HCEC 1CT (cell line): Measurements from ENCODE around the gene CUX1.

Experiments used
- DNase-seq: peaks from one replicate; pipeline ENCODE4 v3.0.0-alpha.2; 2017

CUX1 gene

DNA sequence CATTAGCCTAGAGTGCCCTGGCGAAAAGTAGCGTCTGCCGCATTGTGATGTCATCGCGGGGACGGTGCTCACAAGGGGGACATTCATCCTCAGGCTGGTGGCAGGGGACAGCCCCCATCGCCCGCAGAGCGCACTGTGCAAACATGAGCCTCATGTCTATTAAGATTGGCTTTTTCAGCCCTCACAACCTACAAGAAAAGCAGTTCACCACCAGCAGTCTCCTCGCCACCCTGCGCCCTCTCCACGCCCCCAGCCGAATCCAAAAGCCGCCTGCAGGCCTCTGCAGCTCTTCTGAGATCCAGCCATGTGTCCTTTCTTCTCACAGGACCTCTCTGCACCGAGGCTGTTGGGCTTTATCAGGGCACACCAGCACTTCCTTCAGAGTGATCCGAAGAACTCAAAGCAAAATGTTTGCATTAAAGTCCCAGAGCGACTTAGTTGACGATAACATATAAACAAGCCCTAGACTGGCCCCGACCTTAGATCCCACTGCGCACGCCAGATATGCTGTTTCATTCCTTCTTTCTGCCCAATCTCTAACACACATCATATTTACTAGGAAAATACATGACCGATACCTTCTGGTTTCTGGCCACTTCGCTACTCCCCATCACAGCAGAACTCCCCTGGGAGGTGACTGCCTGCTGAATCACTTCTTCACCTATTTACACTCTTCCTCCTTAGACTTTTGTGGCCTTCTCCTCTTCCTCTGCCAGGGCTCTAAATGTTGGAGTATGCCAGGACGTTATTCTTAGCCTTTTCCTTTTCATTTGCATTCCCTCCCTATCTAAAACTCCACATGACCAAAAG lies 263.2 kb downstream of the CUX1 start:
- DNase-seq, result no peak

DNA sequence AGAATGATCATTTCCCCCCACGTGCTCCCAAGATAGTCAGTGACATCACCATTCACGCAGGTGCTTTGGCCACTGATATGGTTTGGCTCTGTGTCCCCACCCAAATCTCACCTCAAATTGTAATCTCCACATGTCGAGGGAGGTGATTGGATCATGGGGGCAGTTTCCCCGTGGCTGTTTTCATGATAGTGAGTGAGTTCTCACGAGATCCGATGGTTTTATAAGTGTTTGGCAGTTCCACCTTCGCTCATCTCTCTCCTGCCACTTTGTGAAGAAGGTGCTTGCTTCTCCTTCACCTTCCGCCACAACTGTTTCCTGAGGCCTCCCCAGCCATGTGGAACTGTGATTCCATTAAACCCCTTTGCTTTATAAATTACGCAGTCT lies 263.8 kb downstream of the CUX1 start:
- no peak for DNase-seq

DNA sequence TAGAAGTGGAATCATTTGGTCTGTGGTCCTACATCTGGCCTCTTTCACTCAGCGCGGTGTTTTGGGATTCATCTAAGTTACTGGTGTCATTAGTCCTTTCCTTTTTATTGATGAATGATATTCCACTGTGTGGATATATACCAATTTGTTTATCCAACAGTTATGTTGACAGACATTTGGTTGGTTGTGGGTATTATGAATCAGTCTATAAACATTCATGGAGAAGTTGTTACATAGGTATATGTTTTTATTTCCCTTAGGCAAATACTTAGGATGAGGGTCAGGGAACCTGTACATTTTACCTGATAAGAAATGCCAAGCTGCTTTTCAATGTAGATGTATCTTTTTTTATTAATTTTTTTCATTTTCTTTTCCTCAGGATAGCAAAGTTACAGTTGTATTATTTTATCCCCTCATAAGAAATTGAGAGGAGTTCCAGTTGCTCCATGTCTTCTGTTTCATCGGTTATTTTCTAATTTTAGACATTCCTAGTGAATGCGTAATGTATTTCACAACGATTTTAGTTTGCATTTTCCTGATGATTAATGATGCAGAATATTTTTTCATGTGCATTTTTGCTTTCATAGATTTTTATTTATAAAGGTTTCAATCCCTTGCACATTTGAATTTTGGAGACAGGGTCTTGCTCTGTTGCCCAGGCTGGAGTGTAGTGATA lies 265.4 kb downstream of the CUX1 start:
- peak; percentile 71 for DNase-seq

DNA sequence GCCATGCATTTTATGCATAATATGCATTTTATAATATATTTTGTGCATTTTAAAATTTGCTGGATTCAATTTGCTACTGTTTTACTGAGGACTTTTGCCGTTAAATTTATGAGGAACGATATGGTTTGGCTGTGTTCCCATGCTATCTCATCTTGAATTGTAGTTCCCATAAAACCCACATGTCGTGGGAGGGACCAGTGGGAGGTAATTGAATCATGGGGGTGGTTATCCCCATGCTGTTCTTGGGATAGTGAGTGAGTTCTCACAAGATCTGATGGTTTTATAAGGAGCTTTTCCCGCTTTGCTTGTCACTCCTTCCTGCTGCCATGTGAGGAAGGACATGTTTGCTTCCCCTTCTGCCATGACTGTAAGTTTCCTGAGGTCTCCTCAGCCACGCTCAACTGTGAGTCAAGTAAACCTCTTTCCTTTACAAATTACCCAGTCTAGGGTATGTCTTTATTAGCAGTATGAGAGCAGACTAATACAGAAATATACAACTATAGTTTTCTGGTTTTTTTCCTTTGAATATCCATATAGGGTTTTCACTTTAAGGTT lies 267.9 kb downstream of the CUX1 start:
- no peak for DNase-seq

DNA sequence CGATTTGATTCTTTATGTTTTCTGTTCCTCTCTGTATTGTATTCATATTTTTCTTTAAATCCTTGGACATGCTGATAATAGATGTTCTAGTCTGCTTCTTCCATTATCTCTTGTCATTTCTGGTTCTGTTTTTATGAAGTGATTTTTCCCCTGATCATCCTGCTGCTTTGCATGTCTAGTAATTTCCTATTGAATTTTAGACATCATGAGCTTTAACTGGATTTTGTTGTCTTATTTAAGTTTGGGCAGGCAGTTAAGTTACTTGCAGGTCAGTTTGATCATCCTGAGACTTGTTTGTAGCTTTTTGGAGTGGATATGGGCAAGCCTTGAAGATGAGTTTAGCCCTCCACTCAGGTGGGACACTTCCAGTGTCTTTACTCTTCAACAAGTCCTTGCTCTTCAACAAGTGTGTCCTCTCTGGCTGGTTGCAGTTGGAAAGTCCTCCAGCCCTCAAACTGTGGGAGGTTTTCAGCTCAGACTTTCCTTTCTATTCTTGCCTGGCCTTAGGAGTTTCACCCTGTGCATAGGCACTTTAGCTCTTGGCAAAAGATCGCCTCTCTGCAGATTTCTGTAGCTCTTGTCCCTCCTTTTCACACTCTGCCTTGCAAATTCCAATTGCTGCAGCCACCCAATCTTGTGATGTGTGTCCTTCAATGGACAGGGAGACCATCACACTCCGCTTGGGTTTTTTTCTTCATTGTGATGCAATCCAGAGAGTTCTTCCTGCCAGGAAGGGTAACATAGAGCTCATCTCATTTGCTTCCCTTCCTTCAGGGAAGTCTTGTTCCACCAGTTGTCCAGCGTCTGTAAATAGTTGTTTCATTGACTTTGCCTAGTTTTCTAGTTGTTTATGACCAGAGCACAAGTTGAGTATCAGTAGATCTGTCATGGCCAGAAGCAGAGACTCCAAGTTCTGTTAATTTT lies 272.0 kb downstream of the CUX1 start:
- DNase-seq, result no peak

DNA sequence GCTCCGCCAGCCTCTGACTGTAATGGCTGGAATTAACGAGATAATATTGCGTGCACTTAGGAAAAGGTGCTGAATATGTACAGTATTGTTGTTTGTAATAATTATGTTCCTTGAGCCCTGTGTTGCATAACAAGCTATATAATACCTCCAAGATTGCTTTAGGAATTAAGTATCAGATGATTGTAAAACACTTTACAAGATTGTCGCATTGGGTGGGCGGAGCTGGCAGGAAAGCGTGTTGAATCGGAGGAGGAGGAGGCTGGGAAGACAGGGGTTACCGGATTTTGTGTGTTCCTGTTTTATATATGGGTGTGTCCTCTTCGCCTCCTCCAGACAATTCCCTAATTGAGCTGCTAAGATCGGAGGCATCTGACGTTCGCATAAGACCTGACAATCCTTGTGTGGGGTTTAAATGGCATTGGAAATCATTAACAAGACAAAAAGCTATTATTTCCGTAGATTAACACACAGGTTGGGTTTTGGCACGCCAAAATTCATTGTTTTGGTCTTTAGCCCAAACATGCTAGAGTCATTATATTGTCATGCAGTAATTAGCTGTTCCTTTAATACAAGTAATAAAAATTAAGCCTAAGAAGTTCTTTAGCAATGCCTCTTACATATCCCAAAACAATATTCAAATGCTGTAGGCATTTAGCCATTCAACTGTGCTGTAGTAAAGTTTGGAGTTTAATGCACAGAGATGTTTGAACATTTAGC lies 276.3 kb downstream of the CUX1 start:
- no peak for DNase-seq

DNA sequence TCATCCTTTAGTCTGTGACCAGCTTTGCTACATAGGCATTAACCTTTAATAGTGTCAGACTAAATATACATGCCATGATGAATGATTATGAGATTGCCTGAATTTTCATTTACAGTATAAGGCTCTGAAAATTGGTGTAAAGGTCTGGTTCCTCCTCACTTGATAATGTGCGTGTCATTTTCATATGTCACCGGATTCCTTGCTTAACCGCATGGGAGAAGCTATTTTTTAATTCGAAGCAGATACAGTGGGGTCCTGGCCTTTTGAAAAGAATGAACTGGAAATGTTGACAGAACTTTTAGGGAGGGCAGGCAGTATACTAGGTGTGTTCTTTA lies 276.9 kb downstream of the CUX1 start:
- DNase-seq, result no peak

DNA sequence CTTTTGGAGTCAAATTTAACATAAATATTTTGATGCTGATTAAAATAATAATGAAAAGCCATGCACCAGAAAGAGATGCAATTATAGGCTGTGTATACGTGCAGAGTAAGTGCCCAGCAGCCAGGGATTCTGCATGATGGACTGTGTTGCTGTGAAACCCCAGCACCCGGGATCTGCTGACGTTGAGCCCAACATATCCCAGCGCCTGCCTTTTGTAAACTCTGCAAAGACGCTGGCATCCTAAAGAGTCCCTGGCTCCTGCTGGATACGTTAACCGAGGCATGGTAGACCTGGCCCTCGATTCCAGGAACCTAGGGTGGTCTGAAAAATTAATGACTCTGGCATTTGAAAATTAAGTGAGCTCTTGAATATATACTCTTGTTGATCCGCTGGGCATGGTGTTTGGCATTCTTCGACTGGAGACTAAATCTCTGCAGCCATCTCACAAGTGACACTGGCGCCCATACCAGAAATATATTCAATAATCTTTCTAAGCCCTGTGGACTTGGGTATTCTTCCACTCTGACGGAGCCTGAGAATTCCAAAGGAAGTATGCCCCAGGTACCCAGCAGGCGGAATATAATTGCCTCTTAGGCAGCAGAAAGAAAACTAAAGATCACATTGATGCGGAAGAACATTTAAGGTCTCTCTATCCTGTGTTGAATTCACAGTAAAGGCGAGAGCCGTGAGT lies 278.0 kb downstream of the CUX1 start:
- DNase-seq, result no peak

DNA sequence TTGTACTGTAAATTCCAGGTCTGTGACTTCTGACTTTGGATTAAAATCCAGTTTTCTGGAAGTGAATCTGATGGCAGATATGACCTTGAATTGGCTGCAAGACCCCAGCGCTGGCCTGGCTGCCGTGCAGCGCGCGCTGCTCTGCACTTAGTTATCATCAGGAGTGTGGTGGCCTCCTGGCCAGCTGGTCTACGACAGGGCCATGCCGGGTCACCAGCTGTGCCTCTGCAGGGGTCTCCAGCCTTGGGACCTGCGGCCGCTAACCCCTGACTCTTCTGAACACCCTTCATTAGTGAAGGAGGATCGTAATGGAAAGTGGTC lies 278.5 kb downstream of the CUX1 start:
- DNase-seq, result no peak

DNA sequence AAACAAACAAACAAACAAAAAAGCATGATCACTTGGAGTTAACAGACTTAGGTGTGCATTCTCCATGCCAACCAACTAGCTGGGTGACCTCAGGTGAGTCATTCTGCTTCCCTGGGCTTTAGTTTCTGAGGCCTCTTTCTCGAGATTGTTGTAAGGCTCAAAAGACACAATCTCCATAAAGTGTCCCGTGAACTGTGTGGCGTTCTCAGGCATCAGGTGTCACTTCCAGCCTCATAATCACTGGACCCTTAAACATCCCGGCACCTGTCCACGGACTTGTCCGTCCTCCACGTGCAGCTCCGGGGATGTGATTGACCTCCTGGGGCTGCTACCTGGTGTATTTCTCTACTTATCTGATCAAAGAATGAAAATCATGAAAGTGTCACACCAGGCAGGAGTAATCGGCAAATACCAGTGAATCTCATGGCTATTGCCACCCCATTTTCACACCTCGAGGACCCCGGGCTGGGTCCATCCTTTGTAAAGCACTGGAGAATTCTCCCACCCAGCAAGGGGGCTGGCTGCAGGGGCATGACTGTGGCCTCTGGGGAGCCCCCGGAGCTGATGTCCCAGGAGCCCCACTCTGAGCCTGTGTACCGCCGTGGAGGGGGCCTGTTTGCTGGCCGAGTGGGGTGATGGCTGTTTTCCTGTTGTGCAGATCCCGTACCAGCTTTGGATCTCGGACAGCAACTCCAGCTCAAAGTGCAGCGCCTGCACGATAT lies 279.4 kb downstream of the CUX1 start:
- DNase-seq, result no peak

DNA sequence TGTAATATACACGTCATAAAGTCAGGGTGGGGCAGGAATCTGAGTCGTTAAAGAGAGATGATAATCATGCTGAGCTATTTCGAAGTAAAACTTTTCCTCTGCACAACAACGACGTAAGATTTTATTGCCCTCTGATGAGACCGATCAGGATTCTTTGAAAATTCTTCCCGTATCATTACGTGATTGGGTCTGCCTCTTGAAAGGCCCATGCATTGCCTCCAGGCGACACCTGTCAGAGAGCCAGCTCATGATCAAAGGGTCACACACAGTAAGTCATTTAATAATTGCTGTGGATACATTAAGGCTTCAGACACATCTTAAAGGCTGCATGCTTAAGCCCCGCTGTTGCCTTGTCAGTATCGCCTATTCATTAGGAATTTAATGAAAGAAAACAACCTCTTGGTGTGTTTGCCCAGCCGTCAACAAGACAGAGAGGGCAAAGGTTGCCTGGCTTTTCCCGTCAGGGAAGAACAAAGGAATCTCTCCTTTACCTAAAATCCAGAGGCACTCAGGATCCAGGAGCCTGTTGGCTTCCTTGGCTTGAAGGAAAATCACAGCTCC lies 280.3 kb downstream of the CUX1 start:
- DNase-seq, result no peak

DNA sequence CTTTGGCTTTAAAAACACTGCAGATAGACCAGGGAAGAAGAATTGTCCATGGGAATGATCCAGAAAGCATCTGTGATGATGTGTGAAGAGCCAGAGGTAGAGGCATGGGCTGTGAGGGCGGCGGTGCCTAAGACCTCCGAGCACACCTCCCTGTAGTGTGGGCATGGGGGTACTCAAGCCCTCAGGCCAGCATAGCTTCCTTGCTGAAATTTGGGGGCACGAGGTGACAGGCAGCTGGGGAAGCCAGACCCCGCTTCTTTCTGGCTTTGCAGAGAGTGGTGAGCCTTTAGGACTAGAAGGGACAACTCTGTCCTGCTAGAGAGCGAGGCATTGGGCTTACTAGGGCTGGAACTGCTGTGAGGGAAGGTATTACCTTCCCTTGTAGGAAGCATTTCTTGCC lies 281.6 kb downstream of the CUX1 start:
- no peak for DNase-seq

DNA sequence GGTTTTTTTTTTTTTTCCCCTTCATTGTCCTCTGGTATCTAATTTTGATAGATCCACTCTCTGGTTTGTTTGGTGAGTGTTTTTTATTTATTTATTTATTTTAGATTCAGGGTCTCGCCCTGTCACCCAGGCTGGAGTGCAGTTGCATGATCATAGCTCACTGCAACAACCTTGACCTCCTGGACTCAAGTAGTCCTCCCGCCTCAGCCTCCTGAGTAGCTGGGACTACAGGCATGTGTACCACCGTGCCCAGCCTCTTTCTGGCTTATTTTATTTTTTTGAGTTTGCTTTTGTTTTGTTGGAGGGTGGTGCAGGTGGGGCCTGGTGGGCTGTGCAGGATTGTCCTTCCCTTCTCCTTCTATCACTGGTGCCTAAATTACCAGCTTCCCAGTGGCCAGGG lies 282.0 kb downstream of the CUX1 start:
- DNase-seq, result no peak

DNA sequence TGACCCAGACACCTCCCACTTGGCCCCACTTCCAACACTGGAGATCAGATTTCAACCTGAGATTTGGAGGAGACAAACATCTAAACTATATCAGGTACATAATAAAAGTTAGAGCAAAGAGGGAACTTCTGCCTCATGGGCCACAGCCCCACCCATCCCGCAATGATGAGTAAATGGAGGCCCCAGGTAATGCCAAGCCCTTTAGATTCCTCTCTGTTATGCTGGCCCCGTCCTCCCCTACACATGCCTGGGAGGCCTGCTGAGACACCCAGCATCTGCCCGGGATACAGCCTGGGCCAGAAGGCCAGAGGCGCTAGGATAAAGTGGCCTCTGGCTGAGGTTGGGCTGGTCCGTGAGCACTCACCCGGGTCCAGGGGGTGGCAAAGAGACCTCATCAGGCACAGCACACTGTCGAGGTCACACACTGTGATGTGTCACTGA lies 283.7 kb downstream of the CUX1 start:
- DNase-seq, result no peak

DNA sequence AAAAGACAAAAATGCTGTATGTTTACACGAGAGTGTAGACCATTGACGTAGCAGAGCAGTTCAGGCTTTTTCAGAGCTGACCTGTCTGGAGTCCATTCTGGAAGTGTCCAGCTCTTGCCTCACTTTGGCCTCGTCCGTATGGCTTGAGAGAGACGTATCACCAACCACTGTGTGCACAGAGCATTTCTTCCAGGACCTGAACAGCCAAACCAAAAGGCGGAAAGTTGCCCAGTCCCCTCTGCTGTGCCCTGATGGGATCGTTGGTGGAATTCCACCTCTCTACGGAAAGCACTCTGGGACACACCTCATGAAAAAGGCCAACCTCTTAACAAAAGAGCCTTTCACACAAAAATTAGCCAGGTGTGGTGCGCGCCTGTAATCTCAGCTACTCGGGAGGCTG lies 284.5 kb downstream of the CUX1 start:
- DNase-seq, result no peak

DNA sequence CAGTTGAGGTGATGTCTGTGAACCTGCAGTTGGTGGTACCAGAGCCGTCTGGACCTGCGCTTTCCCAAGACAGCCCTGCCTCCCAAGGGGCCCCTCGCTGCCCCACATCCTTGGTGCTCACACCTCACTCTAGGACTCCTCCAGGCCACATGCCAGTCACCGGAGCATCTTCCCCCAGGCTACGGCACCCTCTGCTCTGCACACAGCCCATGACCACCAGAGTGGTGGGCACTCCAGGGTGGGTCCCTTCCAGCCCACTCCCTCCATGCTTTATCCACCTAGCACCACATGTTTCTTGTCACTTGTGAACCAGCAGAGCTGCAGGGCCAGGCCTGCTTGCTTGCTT lies 285.6 kb downstream of the CUX1 start:
- DNase-seq, result no peak

DNA sequence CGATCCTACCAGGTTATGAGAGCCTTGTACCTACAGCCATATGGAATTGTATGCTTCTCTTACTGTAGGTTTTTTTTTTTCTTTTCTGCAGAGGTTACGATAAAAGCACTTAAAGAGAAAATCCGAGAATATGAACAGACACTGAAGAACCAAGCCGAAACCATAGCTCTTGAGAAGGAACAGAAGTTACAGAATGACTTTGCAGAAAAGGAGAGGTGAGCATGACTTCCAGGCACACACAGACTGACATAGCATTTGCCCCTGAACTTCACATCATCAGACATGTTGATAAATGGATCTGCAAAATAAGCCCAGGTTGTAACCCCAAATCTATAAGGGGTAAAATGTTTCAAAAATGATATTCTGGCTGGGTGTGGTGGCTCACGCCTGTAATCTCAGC lies 286.8 kb downstream of the CUX1 start:
- no peak for DNase-seq

DNA sequence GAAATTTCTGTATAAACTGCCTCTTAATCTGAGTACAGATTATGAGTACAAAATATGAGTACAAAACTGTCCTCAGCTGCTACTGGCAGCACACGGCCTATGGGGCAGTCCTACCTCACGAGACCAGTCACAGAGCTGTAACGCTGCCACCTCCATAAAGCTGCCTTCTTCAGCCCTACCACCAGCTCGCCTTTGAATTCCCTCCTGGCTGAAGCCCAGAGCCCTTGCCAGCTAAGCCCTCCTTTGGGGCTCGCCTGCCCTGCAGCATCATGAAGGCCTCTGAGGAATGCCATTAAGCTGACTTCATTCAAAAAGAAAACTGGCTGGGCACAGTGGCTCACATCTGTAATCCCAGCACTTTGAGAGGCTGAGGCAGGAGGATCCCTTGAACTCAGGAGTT lies 289.2 kb downstream of the CUX1 start:
- DNase-seq, result no peak

DNA sequence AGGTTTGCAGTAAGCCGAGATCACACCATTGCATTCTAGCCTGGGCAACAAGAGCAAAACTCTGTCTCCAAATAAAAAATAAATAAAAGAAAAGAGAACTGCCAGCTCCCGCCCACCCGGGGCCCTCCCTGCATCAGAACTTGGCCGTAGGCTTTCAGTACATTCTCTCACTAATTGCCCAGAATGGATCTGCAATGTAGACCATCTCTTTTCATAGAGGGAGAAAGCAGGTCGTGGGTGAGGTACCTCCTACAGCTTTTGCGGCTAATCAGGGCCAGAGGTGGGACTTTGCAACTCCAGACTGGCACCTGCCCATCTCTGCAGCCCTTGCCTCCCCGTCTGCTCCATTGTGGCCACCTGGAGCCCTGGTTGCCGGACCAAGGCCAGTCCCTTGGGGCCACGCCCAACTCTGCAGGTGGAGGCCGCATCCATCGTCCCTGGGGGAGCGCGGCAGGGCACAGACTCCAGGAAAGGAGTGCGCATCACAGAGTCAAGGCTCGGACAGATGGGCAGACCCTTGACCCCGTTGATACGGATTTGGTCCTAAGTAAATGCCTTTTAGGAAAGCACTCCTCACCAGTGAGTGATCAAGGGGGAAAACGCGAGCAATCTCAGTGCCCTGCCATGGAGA lies 290.2 kb downstream of the CUX1 start:
- DNase-seq, result no peak
